Neural cell (in vitro differentiated cells): Measurements from ENCODE around the gene ATP13A5. TPM values are rescaled to one million over a fixed set of nuclear protein-coding genes. Genes with fewer than 3 reads are reported as not detected.

Experiments used
- H2AFZ ChIP-seq: fragments of 200-600, 300-800 bp; sonication (generic), shearing (Covaris generic); 2 replicates; pipeline ENCODE4 v1.6.0; 2014; ENCODE audit warnings: low read depth, mild to moderate bottlenecking, antibody characterized with exemption, low read length, moderate library complexity
- H3F3A ChIP-seq: fragments of 200-600 bp; shearing (Covaris generic); 2 replicates; pipeline ENCODE4 v1.6.1; 2016; ENCODE audit warnings: mild to moderate bottlenecking, moderate library complexity, mixed read lengths, antibody characterized with exemption, low read length; ENCODE audit not compliant: insufficient read depth, poor library complexity, severe bottlenecking
- H3K27ac ChIP-seq: fragments of 200-600, 300-800 bp; sonication (generic), shearing (Covaris generic); 2 replicates; pipeline ENCODE4 v1.5.1; 2014; ENCODE audit warnings: mild to moderate bottlenecking, low read length, moderate library complexity
- H3K27me3 ChIP-seq: fragments of 300-800, 200-600 bp; sonication (generic), shearing (Covaris generic); 2 replicates; pipeline ENCODE4 v1.6.0; 2014; ENCODE audit warnings: mild to moderate bottlenecking, low read depth, low read length, moderate library complexity; ENCODE audit not compliant: insufficient read depth
- H3K36me3 ChIP-seq: fragments of 300-800, 200-600 bp; sonication (generic), shearing (Covaris generic); 2 replicates; pipeline ENCODE4 v1.5.1; 2014; ENCODE audit warnings: mild to moderate bottlenecking, antibody characterized with exemption, low read length, moderate library complexity; ENCODE audit not compliant: insufficient read depth
- H3K4me2 ChIP-seq: fragments of 300-800, 200-600 bp; sonication (generic), shearing (Covaris generic); 2 replicates; pipeline ENCODE4 v1.6.0; 2014; ENCODE audit warnings: mild to moderate bottlenecking, low read length
- H3K4me3 ChIP-seq: fragments of 300-800, 200-600 bp; sonication (generic), shearing (Covaris generic); 2 replicates; pipeline ENCODE4 v1.5.1; 2014; ENCODE audit warnings: mild to moderate bottlenecking, low read length, moderate library complexity
- H3K79me2 ChIP-seq: fragments of 200-600 bp; shearing (Covaris generic); replicated peaks from 2 replicates; pipeline ENCODE4 v1.6.0; 2014; ENCODE audit warnings: mild to moderate bottlenecking, low read length, moderate library complexity; ENCODE audit not compliant: insufficient read depth
- H3K9ac ChIP-seq: fragments of 300-800, 200-600 bp; sonication (generic), shearing (Covaris generic); 2 replicates; pipeline ENCODE4 v1.6.1; 2016; ENCODE audit warnings: mild to moderate bottlenecking, low read length, mixed read lengths
- H3K9me2 ChIP-seq: fragments of 200-600 bp; shearing (Covaris generic); 2 replicates; pipeline ENCODE4 v1.6.1; 2016; ENCODE audit warnings: mild to moderate bottlenecking, low read length, mixed read lengths; ENCODE audit not compliant: insufficient read depth
- H3K9me3 ChIP-seq: fragments of 200-600, 300-800 bp; sonication (generic), shearing (Covaris generic); 2 replicates; pipeline ENCODE4 v1.6.1; 2016; ENCODE audit warnings: mild to moderate bottlenecking, mixed run types, low read length, moderate library complexity, mixed read lengths
- H4K20me1 ChIP-seq: fragments of 200-600 bp; shearing (Covaris generic); 2 replicates; pipeline ENCODE4 v1.6.1; 2016; ENCODE audit warnings: mild to moderate bottlenecking, mixed run types; ENCODE audit not compliant: insufficient read depth
- EP300 ChIP-seq: fragments of 450-650 bp; conservative IDR thresholded peaks from 2 replicates; pipeline ENCODE4 v1.6.1; 2014; ENCODE audit warnings: antibody characterized with exemption, mild to moderate bottlenecking, moderate library complexity; ENCODE audit not compliant: poor library complexity, severe bottlenecking
- EZH2 ChIP-seq: fragments of 200-600, 300-800 bp; shearing (Covaris generic), sonication (generic); IDR thresholded peaks from 2 replicates; pipeline ENCODE4 v1.6.1; 2014; ENCODE audit warnings: antibody characterized with exemption, low read length, borderline replicate concordance, mild to moderate bottlenecking; ENCODE audit not compliant: insufficient read depth, poor library complexity, severe bottlenecking
- MXI1 ChIP-seq: fragments of 450-650 bp; conservative IDR thresholded peaks from 2 replicates; pipeline ENCODE4 v1.6.1; 2014; ENCODE audit warnings: antibody characterized with exemption, mild to moderate bottlenecking; ENCODE audit not compliant: poor library complexity, severe bottlenecking
- POLR2AphosphoS5 ChIP-seq: IDR thresholded peaks from 2 replicates; pipeline ENCODE4 v1.6.1; 2012
- RAD21 ChIP-seq: fragments of 450-650 bp; conservative IDR thresholded peaks from 2 replicates; pipeline ENCODE4 v1.6.1; 2014; ENCODE audit warnings: antibody characterized with exemption, mild to moderate bottlenecking, moderate library complexity
- SMC3 ChIP-seq: fragments of 450-650 bp; conservative IDR thresholded peaks from 2 replicates; pipeline ENCODE4 v1.6.1; 2014; ENCODE audit warnings: antibody characterized with exemption, mild to moderate bottlenecking, moderate library complexity; ENCODE audit not compliant: poor library complexity
- TAF1 ChIP-seq: IDR thresholded peaks from 2 replicates; pipeline ENCODE4 v1.6.1; 2012; ENCODE audit warnings: low read depth
- polyA plus RNA-seq: library from polyadenylated mRNA; depleted of rRNA; stranded (reverse); fragments of >200 nt; gene quantifications from 2 replicates; pipeline ENCODE4 v1.2.3, GENCODE V29; 2014
- TF ChIP-seq, protein P1 (sequence below): fragments of 450-650 bp; IDR thresholded peaks from 2 replicates; pipeline ENCODE4 v1.5.1; 2014; ENCODE audit warnings: antibody characterized with exemption, mild to moderate bottlenecking, moderate library complexity; ENCODE audit not compliant: poor library complexity, severe bottlenecking
- TF ChIP-seq, protein P2 (sequence below): IDR thresholded peaks from 2 replicates; pipeline ENCODE4 v1.6.1; 2012; ENCODE audit warnings: borderline replicate concordance

The ATP13A5 gene
- polyA plus RNA-seq, 1 donor from 2014 or later, result 0.28 TPM

DNA sequence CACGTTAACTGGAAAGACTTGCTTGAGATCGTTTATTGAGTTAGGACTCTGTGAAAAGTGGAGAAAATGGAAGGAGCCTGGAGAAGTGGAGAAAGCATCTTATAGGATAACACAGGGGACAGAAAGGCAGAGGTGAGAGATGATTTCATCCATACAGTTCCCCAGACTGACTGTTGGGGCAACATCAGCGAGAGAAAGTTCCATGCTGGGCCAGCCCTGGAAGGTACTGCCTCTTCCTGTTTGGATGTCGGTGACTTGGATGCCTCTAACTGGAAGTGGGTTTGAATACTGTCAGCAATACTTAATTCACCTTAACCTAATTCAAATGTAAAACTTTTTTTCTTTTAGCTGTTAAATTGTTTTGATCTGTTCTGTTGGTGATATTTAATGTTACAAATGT, 32.3 kb downstream of the ATP13A5 start:
- Histone ChIP-seq H4K20me1 (no peaks in the 10 kb centered on the region), H3K27ac (no peak overlapping the region), H3K4me3 (no peak overlapping the region), H3K27me3 (no peaks in the 10 kb centered on the region), H3K9me3 (no peaks in the 10 kb centered on the region), H2AFZ (no peak overlapping the region), H3K36me3 (no peaks in the 10 kb centered on the region), H3F3A (peaks cover 4% of the 10 kb centered on the region), H3K4me2 (no peak overlapping the region), H3K79me2 (no peaks in the 10 kb centered on the region), H3K9ac (no peak overlapping the region), H3K9me2 (no peaks in the 10 kb centered on the region)
- TF ChIP-seq SMC3 (no peak), POLR2AphosphoS5 (no peak), EP300 (no peak), EZH2 (no peak), TAF1 (no peak), MXI1 (no peak), RAD21 (no peak)
- TF ChIP-seq, protein P1, sequence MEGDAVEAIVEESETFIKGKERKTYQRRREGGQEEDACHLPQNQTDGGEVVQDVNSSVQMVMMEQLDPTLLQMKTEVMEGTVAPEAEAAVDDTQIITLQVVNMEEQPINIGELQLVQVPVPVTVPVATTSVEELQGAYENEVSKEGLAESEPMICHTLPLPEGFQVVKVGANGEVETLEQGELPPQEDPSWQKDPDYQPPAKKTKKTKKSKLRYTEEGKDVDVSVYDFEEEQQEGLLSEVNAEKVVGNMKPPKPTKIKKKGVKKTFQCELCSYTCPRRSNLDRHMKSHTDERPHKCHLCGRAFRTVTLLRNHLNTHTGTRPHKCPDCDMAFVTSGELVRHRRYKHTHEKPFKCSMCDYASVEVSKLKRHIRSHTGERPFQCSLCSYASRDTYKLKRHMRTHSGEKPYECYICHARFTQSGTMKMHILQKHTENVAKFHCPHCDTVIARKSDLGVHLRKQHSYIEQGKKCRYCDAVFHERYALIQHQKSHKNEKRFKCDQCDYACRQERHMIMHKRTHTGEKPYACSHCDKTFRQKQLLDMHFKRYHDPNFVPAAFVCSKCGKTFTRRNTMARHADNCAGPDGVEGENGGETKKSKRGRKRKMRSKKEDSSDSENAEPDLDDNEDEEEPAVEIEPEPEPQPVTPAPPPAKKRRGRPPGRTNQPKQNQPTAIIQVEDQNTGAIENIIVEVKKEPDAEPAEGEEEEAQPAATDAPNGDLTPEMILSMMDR, result no peak
- TF ChIP-seq, protein P2, sequence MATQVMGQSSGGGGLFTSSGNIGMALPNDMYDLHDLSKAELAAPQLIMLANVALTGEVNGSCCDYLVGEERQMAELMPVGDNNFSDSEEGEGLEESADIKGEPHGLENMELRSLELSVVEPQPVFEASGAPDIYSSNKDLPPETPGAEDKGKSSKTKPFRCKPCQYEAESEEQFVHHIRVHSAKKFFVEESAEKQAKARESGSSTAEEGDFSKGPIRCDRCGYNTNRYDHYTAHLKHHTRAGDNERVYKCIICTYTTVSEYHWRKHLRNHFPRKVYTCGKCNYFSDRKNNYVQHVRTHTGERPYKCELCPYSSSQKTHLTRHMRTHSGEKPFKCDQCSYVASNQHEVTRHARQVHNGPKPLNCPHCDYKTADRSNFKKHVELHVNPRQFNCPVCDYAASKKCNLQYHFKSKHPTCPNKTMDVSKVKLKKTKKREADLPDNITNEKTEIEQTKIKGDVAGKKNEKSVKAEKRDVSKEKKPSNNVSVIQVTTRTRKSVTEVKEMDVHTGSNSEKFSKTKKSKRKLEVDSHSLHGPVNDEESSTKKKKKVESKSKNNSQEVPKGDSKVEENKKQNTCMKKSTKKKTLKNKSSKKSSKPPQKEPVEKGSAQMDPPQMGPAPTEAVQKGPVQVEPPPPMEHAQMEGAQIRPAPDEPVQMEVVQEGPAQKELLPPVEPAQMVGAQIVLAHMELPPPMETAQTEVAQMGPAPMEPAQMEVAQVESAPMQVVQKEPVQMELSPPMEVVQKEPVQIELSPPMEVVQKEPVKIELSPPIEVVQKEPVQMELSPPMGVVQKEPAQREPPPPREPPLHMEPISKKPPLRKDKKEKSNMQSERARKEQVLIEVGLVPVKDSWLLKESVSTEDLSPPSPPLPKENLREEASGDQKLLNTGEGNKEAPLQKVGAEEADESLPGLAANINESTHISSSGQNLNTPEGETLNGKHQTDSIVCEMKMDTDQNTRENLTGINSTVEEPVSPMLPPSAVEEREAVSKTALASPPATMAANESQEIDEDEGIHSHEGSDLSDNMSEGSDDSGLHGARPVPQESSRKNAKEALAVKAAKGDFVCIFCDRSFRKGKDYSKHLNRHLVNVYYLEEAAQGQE, result no peak

DNA sequence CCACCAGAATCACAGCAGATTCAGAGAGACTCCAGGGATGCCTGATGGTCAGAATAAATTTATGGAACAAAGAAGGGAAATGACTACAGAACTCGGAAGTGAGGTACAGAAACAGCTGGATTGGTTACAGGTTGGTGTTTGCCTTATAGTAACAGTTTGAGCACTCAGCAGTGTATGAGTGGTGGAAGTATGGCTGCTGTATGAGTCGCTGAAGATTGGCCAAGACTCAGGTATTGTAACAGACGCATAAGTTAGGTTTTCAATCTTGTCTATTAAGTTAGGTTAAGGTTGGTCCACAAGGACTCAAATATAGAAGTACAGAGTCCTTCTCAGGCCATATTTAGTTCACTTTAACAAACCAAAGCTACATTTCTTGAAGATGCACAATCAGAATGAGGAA, 33.1 kb downstream of the ATP13A5 start:
- no peak overlapping the region for H3K4me3 ChIP-seq
- H3K4me2 ChIP-seq, result no peak overlapping the region
- H3K27ac ChIP-seq, result no peak overlapping the region
- H3K36me3 ChIP-seq, result no peaks in the 10 kb centered on the region
- no peaks in the 10 kb centered on the region for H3K9me3 ChIP-seq
- H4K20me1 ChIP-seq, result no peaks in the 10 kb centered on the region
- H3K79me2 ChIP-seq, result no peaks in the 10 kb centered on the region
- peaks cover 4% of the 10 kb centered on the region for H3F3A ChIP-seq
- no peaks in the 10 kb centered on the region for H3K27me3 ChIP-seq
- no peak overlapping the region for H2AFZ ChIP-seq
- TF ChIP-seq EP300, result no peak
- no peaks in the 10 kb centered on the region for H3K9me2 ChIP-seq
- no peak overlapping the region for H3K9ac ChIP-seq

DNA sequence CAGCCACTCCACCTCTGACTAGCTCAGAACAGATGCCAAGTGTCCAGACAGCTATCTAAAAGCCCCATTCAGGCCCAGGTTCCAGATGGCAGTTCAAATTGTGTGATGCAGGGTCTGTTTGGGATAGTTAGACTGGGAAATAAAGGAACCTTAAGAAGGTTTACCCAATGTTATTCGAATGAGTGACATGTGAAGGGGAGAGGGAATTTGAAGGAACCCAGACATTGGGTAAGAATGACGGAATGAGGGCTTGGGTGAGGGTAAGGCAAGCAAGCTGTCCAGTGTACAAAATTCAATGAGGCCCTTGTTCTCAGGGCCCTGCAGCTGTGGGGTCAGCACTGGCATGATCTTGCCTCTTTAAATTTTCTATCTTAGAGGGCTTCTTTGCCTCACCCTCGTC, 34.1 kb downstream of the ATP13A5 start:
- H3K79me2 ChIP-seq, result no peaks in the 10 kb centered on the region
- peak overlapping the region; percentile 7 for H3K4me3 ChIP-seq
- no peaks in the 10 kb centered on the region for H3K36me3 ChIP-seq
- H3K4me2 ChIP-seq, result no peak overlapping the region
- peaks cover 4% of the 10 kb centered on the region for H3F3A ChIP-seq
- H3K9ac ChIP-seq, result no peak overlapping the region
- H3K27ac ChIP-seq, result no peak overlapping the region
- TF ChIP-seq TAF1 (no peak), SMC3 (no peak), MXI1 (no peak), POLR2AphosphoS5 (no peak), EZH2 (no peak), RAD21 (no peak), EP300 (no peak)
- TF ChIP-seq, protein P1, result no peak
- TF ChIP-seq, protein P2, result no peak
- no peak overlapping the region for H2AFZ ChIP-seq
- H3K9me2 ChIP-seq, result no peaks in the 10 kb centered on the region
- no peaks in the 10 kb centered on the region for H3K27me3 ChIP-seq
- no peaks in the 10 kb centered on the region for H3K9me3 ChIP-seq
- H4K20me1 ChIP-seq, result no peaks in the 10 kb centered on the region
